Measurements from ENCODE around the gene OR4C5. TPM values are rescaled to one million over a fixed set of nuclear protein-coding genes. Genes with fewer than 3 reads are reported as not detected.
"Not testable (repeated sequence)": the region's sequence is repeated elsewhere in the genome, so short reads cannot be mapped to it uniquely, and the experiment has no call there.

Gene OR4C5
- total RNA-seq (2021) (not detected in 3 replicates), Bru-seq, nascent RNA (not detected)
- long read RNA-seq, experiment 1, result 0 reads
- long read RNA-seq, experiment 2, result 0 reads
- long read RNA-seq, experiment 3, result 0 reads

DNA sequence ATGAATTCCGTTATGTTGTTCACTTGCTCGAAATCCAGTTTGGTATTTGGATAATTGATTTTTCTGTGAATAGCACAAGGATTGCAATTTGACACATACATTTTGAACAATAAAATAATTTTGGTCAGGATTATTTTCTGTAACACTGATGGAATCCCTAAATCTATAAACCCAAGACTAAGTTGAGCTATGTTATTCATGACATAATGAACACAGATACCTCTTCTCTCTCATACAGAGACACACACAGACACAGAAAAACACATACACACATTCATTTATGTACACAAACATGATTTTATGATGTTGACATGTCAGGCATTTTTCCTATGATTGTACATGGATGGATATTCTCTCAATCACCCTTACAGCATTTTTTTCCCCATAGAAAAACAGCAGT, at the start of gene OR4C5:
OR4C5 (minus strand) TSS at position 101 of the 400 bp plus-strand sequence; CDS start at position 101, 0 bp downstream.
- Mint-ChIP-seq H3K27me3 (ENCODE audit: low read depth) (peaks cover 16% of the 10 kb centered on the region), H3K4me1 (no peaks in the 10 kb centered on the region), H3K27ac (no peak within 1 kb of the TSS), H3K9me3 (peaks cover 73% of the 10 kb centered on the region), H3K36me3 (peaks cover 54% of the 10 kb centered on the region), H3K4me3 (no peak within 1 kb of the TSS)
- TF ChIP-seq, protein P1, sequence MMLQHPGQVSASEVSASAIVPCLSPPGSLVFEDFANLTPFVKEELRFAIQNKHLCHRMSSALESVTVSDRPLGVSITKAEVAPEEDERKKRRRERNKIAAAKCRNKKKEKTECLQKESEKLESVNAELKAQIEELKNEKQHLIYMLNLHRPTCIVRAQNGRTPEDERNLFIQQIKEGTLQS (CRISPR knock-in tag; conservative IDR thresholded peaks at IDR 0.05), result no peak
- TF ChIP-seq, protein P2, sequence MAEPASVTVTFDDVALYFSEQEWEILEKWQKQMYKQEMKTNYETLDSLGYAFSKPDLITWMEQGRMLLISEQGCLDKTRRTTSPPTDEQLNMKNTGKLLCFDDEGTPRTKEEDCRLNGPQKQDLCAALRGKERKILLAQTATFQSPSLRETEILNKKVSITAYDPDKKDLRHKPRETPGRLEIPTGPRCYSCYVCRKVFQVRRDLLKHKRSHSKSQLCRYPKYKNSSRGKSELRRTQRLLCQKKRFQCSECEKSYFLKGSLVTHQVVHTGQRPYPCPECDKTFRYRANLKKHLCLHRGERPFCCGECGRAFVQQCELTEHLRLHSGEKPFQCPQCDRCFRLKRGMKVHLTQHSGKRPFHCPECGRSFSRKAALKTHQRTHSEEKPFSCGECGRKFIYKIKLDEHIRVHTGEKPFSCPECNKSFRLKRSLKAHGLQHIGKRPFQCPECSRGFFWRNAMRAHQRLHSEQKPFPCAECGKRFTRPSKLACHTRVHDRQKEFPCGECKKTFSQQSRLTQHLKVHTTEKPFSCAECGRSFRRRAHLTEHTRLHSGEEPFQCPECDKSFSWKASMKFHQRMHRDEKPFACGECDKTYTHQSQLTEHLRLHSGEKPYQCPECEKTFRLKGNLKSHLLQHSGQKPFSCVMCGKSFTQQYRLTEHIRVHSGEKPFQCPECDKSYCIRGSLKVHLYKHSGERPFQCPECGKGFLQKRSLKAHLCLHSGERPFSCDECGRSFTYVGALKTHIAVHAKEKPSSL (CRISPR knock-in tag; conservative IDR thresholded peaks at IDR 0.05), result no peak
- TF ChIP-seq ZNF121 (CRISPR knock-in tag; IDR thresholded peaks at IDR 0.05), result no peak
- TF ChIP-seq, protein P3, sequence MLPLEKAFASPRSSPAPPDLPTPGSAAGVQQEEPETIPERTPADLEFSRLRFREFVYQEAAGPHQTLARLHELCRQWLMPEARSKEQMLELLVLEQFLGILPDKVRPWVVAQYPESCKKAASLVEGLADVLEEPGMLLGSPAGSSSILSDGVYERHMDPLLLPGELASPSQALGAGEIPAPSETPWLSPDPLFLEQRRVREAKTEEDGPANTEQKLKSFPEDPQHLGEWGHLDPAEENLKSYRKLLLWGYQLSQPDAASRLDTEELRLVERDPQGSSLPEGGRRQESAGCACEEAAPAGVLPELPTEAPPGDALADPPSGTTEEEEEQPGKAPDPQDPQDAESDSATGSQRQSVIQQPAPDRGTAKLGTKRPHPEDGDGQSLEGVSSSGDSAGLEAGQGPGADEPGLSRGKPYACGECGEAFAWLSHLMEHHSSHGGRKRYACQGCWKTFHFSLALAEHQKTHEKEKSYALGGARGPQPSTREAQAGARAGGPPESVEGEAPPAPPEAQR (CRISPR knock-in tag; IDR thresholded peaks at IDR 0.05), result no peak
- TF ChIP-seq, protein P4, sequence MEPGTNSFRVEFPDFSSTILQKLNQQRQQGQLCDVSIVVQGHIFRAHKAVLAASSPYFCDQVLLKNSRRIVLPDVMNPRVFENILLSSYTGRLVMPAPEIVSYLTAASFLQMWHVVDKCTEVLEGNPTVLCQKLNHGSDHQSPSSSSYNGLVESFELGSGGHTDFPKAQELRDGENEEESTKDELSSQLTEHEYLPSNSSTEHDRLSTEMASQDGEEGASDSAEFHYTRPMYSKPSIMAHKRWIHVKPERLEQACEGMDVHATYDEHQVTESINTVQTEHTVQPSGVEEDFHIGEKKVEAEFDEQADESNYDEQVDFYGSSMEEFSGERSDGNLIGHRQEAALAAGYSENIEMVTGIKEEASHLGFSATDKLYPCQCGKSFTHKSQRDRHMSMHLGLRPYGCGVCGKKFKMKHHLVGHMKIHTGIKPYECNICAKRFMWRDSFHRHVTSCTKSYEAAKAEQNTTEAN (CRISPR knock-in tag; IDR thresholded peaks at IDR 0.05), result no peak
- TF ChIP-seq, protein P5, sequence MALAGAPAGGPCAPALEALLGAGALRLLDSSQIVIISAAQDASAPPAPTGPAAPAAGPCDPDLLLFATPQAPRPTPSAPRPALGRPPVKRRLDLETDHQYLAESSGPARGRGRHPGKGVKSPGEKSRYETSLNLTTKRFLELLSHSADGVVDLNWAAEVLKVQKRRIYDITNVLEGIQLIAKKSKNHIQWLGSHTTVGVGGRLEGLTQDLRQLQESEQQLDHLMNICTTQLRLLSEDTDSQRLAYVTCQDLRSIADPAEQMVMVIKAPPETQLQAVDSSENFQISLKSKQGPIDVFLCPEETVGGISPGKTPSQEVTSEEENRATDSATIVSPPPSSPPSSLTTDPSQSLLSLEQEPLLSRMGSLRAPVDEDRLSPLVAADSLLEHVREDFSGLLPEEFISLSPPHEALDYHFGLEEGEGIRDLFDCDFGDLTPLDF (CRISPR knock-in tag; IDR thresholded peaks at IDR 0.05), result no peak
- TF ChIP-seq, protein P6, sequence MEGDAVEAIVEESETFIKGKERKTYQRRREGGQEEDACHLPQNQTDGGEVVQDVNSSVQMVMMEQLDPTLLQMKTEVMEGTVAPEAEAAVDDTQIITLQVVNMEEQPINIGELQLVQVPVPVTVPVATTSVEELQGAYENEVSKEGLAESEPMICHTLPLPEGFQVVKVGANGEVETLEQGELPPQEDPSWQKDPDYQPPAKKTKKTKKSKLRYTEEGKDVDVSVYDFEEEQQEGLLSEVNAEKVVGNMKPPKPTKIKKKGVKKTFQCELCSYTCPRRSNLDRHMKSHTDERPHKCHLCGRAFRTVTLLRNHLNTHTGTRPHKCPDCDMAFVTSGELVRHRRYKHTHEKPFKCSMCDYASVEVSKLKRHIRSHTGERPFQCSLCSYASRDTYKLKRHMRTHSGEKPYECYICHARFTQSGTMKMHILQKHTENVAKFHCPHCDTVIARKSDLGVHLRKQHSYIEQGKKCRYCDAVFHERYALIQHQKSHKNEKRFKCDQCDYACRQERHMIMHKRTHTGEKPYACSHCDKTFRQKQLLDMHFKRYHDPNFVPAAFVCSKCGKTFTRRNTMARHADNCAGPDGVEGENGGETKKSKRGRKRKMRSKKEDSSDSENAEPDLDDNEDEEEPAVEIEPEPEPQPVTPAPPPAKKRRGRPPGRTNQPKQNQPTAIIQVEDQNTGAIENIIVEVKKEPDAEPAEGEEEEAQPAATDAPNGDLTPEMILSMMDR (IDR thresholded peaks at IDR 0.05), result no peak
- POLR2A ChIA-PET, result no interaction called here
- DNase-seq (ENCODE audit: low spot score) (no peak), ATAC-seq (no peak)
- CTCF ChIA-PET, result no interaction called here

DNA sequence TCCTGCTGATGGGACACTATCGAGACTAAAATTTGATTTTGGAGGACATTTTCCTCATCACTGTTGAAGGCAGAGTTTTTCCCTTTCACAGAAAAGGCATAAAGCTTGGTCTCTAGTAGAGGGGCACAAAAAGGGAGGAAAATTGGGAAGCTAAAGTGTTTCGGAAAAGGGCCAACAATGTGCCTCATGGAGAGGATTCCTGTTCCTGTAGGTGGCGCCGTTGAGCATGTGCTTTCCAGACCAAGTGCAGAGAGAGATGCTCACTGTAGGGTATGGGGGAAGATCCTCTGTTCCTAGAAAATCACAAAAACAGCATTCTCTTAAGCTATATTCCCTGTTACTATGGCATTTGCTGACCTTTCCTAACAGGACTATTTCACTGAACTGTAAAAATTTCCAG, 18.4 kb upstream of the OR4C5 start:
- peaks cover 54% of the 10 kb centered on the region for H3K36me3 Mint-ChIP-seq
- CTCF ChIA-PET, result no interaction called here
- TF ChIP-seq CBFB (CRISPR knock-in tag; IDR thresholded peaks at IDR 0.05; ENCODE audit: low read depth) (no peak), GTF2I (CRISPR knock-in tag; conservative IDR thresholded peaks at IDR 0.05) (no peak)
- TF ChIP-seq, protein P6 (IDR thresholded peaks at IDR 0.05), result 0 out of 2 replicates have a peak, but pooled peaks have one; percentile 13
- H3K4me3 Mint-ChIP-seq, result no peak overlapping the region
- H3K27ac Mint-ChIP-seq, result no peak overlapping the region
- peaks cover 74% of the 10 kb centered on the region for H3K9me3 Mint-ChIP-seq
- DNase-seq (ENCODE audit: low spot score) (no peak), ATAC-seq (no peak)
- POLR2A ChIA-PET, result no interaction called here
- no peaks in the 10 kb centered on the region for H3K4me1 Mint-ChIP-seq
- H3K27me3 Mint-ChIP-seq (ENCODE audit: low read depth), result peaks cover 3% of the 10 kb centered on the region

DNA sequence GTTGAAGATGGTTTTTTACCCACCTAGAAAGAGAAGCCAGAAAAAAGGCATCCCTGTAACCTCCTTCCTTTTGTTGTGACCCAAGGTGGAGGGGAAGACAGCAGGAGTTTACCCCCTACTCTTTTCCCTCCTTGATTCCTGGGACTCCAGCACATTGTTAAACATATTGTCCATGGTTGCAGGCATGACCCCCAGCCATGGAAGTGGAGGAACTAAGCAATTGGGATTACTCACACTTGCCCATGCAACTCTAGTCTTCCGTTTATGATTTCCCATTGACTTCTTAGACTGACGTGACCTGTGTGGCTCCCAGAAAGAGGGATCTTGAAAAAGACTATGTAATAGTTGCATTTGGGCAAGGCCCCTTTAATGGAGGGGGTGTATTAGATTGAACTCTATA, 17.9 kb upstream of the OR4C5 start:
- DNase-seq (ENCODE audit: low spot score); CTCF ChIA-PET; H3K27ac Mint-ChIP-seq; ATAC-seq; H3K27me3 Mint-ChIP-seq (ENCODE audit: low read depth); POLR2A ChIA-PET; H3K4me1 Mint-ChIP-seq; H3K4me3 Mint-ChIP-seq: not testable (repeated sequence)
- Mint-ChIP-seq H3K9me3 (peaks cover 73% of the 10 kb centered on the region), H3K36me3 (peaks cover 54% of the 10 kb centered on the region)

DNA sequence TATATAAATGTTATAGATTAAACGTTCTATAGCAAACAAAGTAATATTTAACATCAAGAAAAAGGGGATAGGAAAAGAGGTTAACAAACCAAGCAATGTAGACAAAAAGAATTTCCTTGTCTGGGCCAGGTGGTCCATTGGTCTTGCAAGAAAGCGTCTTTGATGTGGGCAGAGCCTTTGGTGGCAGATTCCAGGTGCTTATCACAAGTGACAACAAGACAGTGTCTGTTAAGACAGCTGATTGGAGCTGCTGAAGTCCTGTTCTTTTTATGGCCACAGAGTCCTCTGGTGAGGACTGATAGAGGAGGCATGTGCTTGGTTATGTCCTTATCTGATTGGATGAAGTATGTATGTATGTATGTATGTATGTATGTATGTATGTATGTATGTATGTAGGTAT, 5.0 kb downstream of the OR4C5 start:
- Mint-ChIP-seq H3K27me3 (ENCODE audit: low read depth) (peaks cover 12% of the 10 kb centered on the region), H3K36me3 (peaks cover 75% of the 10 kb centered on the region), H3K9me3 (peaks cover 91% of the 10 kb centered on the region)
- ATAC-seq; H3K27ac Mint-ChIP-seq; H3K4me3 Mint-ChIP-seq; DNase-seq (ENCODE audit: low spot score); POLR2A ChIA-PET; H3K4me1 Mint-ChIP-seq; CTCF ChIA-PET: not testable (repeated sequence)

Data from WTC11 (cell line).